ENCODE results near the gene PLEKHO1.
"Not testable (repeated sequence)": the region's sequence is repeated elsewhere in the genome, so short reads cannot be mapped to it uniquely, and the experiment has no call there.

PLEKHO1 gene

GRCh38 chr1:150149271-150150132, at the start of gene PLEKHO1:
Gene PLEKHO1 (plus strand): TSS chr1:150149916. CDS start chr1:150150258, 342 bp downstream.
- in situ Hi-C loops (cut with MboI; ENCODE audit: low sequenced_read_pairs), result no loop called here

GRCh38 chr1:150102986-150103385, 46.7 kb upstream of the PLEKHO1 start:
- in situ Hi-C loops (cut with MboI; ENCODE audit: low sequenced_read_pairs), result no loop called here

- in situ Hi-C loops (cut with MboI; ENCODE audit: low sequenced_read_pairs), result no loop called here
Measured at GRCh38 chr1:150106341-150106740, 43.4 kb upstream of the PLEKHO1 start.

- in situ Hi-C loops (cut with MboI; ENCODE audit: low sequenced_read_pairs), result no loop called here
Measured at GRCh38 chr1:150109586-150109985, 40.1 kb upstream of the PLEKHO1 start.

GRCh38 chr1:150110116-150110515, 39.6 kb upstream of the PLEKHO1 start:
- in situ Hi-C loops (cut with MboI; ENCODE audit: low sequenced_read_pairs), result no loop called here

GRCh38 chr1:150111670-150112069, 38.0 kb upstream of the PLEKHO1 start:
- in situ Hi-C loops (cut with MboI; ENCODE audit: low sequenced_read_pairs), result no loop called here

GRCh38 chr1:150115121-150115520, 34.6 kb upstream of the PLEKHO1 start:
- in situ Hi-C loops (cut with MboI; ENCODE audit: low sequenced_read_pairs), result no loop called here

GRCh38 chr1:150118716-150119115, 31.0 kb upstream of the PLEKHO1 start:
- in situ Hi-C loops (cut with MboI; ENCODE audit: low sequenced_read_pairs), result no loop called here

- in situ Hi-C loops (cut with MboI; ENCODE audit: low sequenced_read_pairs), result no loop called here
Measured at GRCh38 chr1:150121236-150121862, 28.4 kb upstream of the PLEKHO1 start.

- in situ Hi-C loops (cut with MboI; ENCODE audit: low sequenced_read_pairs), result no loop called here
Measured at GRCh38 chr1:150126811-150127210, 22.9 kb upstream of the PLEKHO1 start.

- in situ Hi-C loops (cut with MboI; ENCODE audit: low sequenced_read_pairs), result no loop called here
Measured at GRCh38 chr1:150127464-150127863, 22.3 kb upstream of the PLEKHO1 start.

GRCh38 chr1:150127868-150128267, 21.8 kb upstream of the PLEKHO1 start:
- in situ Hi-C loops (cut with MboI; ENCODE audit: low sequenced_read_pairs), result no loop called here

GRCh38 chr1:150132372-150132771, 17.3 kb upstream of the PLEKHO1 start:
- in situ Hi-C loops (cut with MboI; ENCODE audit: low sequenced_read_pairs), result no loop called here

- in situ Hi-C loops (cut with MboI; ENCODE audit: low sequenced_read_pairs), result no loop called here
Measured at GRCh38 chr1:150134537-150134936, 15.2 kb upstream of the PLEKHO1 start.

GRCh38 chr1:150135400-150135799, 14.3 kb upstream of the PLEKHO1 start:
- in situ Hi-C loops (cut with MboI; ENCODE audit: low sequenced_read_pairs), result not testable (repeated sequence)

- in situ Hi-C loops (cut with MboI; ENCODE audit: low sequenced_read_pairs), result no loop called here
Measured at GRCh38 chr1:150138044-150138443, 11.7 kb upstream of the PLEKHO1 start.

GRCh38 chr1:150141452-150141851, 8.3 kb upstream of the PLEKHO1 start:
- in situ Hi-C loops (cut with MboI; ENCODE audit: low sequenced_read_pairs), result no loop called here

GRCh38 chr1:150142083-150142482, 7.6 kb upstream of the PLEKHO1 start:
- in situ Hi-C loops (cut with MboI; ENCODE audit: low sequenced_read_pairs), result no loop called here

GRCh38 chr1:150144606-150145005, 5.1 kb upstream of the PLEKHO1 start:
- in situ Hi-C loops (cut with MboI; ENCODE audit: low sequenced_read_pairs), result no loop called here

- in situ Hi-C loops (cut with MboI; ENCODE audit: low sequenced_read_pairs), result not testable (repeated sequence)
Measured at GRCh38 chr1:150146016-150146415, 3.7 kb upstream of the PLEKHO1 start.

GRCh38 chr1:150146849-150147542, 2.7 kb upstream of the PLEKHO1 start:
- in situ Hi-C loops (cut with MboI; ENCODE audit: low sequenced_read_pairs), result no loop called here

- in situ Hi-C loops (cut with MboI; ENCODE audit: low sequenced_read_pairs), result no loop called here
Measured at GRCh38 chr1:150148837-150149270, 862 bp upstream of the PLEKHO1 start.

All from HL-60/S4 (cell line).